HG03520 (cell line): ENCODE results near the gene ITGA6.

Source experiments
- ATAC-seq: cut with Tn5 transposase; IDR thresholded peaks from one replicate; pipeline ENCODE4 v1.9.1; 2021; ENCODE audit warnings: mild to moderate bottlenecking, moderate library complexity; ENCODE audit not compliant: unreplicated experiment

The ITGA6 gene

DNA sequence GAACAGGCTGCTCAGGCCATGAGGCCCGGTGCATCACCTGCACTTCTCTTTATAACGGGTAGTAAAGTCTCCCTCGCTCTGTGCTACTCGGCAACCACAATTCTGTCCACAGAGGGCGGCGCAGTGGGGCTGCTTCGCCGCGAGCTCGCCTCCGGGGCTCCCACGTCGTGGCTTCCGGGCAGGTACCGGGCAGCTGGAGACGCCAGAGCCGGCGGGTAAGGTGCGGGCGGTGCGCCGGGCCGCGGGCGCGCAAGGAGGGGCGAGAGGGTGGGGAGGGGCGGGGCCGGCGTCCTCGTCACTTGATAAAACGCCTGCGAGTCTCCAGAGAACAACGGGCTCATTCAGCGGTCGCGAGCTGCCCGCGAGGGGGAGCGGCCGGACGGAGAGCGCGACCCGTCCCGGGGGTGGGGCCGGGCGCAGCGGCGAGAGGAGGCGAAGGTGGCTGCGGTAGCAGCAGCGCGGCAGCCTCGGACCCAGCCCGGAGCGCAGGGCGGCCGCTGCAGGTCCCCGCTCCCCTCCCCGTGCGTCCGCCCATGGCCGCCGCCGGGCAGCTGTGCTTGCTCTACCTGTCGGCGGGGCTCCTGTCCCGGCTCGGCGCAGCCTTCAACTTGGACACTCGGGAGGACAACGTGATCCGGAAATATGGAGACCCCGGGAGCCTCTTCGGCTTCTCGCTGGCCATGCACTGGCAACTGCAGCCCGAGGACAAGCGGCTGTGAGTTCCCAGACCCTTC lies at the start of gene ITGA6:
Gene ITGA6 (plus strand): TSS at position 331 of the 734 bp plus-strand sequence.
- ATAC-seq = no peak

DNA sequence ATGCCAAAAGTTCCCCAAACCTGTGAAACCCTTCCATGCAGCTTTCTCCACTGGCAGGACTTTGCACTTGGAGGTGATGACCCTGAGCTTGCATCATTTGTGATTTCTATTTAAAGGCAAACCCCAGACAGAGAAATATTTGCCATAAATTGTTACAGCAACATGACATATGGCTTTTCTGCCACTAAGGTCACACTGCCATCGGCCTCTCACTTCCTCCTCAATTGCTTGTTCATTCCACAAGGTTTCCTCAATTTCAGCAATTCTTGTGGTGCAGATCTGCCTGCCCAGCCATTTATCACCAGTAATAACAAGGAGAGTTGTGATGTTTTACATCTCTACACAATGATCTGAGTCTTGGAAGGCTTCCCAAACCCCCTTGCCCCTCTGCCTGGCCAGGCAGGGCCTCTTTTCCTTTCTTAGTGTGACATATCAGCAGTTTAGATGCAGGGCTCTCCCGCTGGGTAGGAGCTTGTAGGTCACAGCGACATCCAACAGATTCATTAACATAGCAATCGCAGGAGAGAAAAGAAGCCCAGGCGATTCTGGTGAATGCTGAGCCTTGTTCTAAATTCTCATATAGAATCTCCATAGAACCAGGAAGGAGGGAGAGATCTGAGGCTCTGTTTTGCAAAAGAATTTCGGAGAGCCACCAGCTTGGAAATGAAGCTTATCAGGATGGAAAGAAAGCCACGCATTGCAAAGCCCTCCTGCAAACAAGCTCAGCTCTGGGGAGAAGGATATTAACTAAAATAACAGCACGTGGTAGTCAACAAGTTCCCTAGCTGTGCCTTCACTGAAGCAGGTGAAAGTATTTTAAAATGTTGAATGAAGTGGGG lies 46.7 kb upstream of the ITGA6 start:
- ATAC-seq = no peak

DNA sequence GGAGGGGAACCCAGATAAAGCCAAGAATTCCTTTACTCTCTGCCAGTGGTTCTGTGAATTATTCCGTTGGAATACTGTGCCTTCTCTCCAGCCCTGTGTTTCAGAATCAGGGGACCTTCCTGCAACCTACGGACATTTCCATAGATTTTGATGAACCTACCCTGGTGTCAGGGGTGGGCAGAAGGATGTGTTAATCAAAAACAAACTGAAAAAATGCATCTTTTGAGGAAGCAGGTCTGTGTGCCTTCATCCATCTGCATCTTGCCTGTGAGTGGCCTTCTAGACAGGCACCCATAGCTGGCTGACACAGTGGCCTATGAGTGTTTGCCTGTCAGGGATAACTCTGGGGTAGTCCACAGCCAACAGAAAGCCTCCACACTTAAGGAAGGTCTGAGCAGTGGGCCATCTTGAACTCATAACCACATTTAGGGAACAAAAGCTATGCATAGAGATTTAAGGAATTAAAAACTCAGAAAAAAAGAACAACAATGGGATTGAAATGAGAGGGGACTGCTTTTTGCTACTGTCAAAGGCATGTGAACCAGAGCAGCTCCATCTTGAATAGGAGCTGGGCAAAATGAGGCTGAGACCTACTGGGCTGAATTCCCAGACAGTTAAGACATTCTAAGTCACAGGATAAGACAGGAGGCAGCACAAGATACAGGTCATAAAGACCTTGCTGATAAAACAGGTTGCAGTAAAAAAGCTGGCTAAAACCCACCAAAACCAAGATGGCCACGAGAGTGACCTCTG lies 45.9 kb upstream of the ITGA6 start:
- no peak for ATAC-seq

DNA sequence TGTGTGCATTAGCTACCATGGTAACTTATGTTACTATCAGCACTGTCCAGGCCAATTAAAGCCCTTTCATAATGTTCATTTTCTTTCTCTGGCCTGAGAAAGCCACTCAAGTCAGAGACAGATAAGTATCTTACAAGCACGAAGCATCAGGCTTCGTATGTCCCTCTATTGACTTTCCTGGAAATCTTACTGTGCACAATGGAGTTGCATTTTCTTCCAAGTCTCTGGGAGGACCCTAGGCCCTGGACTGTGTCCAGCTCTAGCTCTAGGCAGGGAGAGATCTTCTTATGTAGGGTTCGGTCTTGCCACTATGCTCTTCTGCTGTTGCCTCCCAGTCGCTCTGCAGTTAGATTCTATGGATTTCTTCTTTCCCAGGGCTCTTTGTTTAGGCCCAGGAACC lies 40.0 kb upstream of the ITGA6 start:
- ATAC-seq = no peak

DNA sequence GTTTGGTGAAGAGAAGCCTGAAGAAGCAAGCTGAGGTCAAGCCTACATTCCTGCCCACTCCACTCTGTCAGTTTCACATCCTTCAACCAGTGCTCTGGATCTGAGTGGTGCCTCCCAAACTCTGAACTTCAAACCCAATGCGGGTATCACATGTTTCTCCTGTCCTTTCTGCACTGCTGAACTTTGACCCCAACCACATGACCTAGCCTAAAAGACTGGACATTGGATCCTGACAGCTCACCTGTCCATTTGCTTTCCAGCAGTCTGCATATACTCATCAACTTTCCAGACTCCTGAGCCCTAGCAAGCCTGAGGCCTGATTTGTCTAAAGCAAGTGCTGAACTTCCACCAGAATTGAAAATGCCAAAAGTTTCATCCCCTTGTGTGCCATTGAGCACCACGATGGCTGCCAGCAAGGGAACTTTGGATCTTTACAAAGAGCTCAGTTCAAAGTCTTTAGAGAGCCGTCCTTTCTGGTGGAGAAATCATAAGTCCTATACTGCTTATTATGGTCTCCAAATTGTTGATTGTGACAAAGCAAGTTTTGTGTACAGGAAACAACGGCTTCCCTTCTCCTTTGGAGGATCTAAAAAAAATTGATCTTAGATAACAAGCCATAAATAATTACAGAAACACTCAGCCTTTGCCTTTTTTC lies 37.6 kb upstream of the ITGA6 start:
- no peak for ATAC-seq

DNA sequence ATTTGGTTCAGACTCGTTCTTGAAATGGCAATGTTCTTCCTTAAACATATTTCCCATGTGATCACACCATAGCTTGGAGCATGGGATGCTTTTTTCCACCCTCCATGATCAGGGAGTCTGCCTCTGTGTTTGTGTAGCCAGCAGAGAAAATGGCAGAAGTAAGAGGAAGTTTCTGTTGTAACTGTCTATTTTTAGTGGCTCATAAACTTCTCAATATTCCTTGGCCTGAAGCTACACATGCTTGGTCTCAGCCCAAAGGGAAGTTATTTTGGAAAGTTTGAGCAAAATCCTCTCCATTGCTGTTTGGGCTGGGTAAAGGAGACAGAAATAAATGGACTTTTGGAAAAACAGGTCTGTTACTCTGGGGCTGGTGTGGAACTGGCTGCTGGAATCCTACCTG lies 33.4 kb upstream of the ITGA6 start:
- no peak for ATAC-seq

DNA sequence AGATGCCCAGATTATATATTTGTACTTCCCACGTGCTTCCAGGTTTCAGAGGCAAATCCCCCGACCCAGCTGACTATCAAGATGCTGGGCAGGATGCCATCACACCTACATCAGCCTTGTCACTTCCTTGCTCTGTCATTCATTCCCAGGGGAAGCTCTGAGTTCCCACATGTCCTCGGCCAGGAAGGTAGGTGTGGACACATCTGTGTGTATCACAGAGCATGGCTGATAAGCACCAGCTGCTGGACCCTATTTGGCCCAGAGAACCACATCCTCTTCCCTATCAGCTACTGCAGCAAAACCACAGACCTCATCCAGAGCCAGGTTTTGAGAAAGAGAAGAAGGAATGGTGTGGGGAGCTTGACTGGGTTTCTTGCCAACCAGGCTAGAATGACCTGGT lies 31.9 kb upstream of the ITGA6 start:
- no peak for ATAC-seq

DNA sequence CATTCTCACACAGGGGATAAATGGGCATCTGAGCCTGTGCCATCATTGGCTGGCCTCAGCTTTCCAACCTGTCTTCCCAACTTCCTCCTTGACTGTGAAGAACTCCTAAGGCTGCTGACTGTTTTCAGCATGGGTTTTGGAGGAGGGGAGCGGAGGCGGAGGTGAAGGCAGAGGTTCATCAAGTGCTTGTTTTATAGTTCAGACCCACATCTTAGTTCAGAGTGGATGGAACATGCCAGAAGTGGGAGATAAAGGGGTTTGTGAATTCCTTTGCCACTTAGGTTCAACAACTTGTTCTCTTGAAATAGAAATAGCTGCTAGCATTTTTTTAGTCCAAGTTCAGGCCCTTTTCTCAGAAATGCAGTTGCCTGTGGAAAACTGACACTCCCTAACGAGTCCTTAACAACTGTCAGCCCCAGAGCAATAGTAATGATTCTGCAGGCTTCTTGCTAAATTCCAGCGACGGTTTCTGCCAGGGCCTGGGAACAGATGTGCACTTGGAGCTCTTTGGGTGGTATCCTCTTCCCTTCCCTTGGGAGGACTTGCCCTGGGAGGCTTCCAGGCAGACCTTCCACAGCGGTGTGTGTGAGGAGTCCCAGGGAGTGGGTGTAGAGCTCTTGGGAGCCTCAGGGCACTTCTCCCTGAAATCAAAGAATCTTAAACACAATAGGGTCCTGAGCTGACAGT lies 30.1 kb upstream of the ITGA6 start:
- no peak for ATAC-seq

DNA sequence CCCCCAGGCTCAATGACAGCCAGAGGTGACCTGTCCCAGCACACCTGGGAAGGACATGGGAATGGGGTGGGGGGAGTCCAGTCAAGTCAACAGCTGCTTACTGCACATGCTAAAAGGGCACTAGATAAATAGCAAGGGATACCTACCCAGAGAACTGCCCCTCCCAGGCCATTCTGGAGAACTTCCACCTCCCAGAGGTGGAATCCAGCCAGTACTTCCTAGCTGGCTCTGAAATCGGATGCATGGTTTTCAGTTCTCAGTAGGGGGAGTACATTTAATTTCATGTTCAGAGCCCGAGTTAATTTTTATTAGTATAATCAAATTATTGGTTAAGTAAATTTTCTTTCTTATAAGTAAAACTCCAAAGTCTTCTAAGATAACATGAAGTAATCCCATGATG lies 28.9 kb upstream of the ITGA6 start:
- no peak for ATAC-seq

DNA sequence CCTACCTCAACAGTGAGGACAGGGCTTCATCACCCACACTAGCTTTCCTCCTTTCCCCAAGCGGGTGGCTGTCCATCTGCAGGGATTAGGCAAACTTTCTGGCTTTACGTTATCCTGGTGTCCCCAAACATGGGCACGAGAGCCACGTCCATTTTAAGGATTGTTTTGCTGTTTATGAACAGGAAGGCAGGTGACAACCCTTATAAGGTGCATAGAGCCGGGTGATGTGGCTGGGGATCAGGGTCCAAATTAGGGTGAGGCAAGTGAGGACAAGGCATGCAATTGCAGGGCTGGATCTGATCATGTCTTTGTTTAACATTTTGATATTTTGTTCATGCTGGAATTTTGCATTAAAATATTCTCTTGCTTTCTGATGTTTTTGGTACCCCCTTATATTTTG lies 27.6 kb upstream of the ITGA6 start:
- no peak for ATAC-seq

DNA sequence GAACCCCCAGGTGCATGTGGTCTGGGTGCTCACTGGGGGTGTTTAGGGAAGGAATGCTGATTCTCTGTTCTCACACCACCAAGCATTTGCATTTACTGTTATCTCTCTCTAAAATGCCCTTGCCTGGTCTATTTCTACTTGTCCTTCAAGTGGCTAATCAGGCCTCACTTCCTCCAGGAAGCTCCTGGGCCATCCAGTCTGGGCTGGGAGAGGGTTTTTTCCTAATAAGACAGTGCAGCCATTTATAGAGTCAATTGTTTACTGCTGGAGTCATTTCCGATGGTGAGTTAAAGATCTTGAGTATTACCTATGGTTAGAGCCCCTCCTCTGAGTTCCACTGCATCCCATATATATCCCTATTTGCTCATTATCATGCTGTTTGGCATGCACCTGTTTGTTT lies 25.2 kb upstream of the ITGA6 start:
- ATAC-seq = no peak

DNA sequence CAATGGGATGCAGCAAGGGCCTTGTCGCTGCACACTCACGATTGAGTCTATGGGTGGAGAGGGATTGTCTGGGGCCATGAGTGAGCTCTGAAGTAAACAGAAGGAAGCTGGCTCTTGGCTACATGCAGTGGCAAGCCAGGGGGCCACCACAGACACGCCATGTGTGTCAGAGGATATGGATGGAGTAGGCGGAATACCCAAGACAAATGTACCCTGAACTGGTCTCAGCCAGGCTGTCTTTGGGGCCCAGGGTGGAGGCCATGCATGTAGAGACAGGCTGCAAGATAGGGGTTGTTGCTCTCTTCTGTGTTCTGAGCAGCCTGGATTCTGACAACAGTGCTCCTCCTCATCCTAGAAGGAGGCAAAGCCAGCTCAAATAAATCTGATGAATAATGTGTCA lies 24.0 kb upstream of the ITGA6 start:
- no peak for ATAC-seq

DNA sequence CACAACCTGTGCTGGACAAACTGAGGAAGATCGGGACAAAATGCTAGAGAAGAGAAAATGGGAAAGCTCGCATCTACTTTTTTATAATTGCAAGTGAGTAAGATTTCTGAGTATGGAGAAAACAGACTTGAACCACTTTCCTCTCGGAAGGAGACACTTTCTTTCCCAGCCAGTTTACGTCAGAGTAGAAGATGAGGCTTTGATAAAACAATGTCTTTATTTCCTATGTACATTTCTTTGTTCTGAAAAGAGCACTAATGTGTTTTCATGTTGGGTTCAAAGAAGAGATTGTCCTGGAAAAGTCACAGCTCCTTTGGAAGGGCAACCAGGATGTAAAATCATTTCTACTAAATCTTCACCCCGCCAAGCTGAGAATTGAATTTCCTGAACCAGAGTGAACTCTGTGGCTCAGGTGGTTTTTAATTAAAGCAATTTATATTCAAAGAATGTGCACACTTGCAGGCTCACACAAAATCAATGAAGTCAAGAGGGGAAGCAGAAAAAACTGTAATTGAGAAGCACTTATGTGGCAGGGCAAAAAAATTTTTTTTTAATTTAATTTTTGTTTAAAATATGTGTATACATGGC lies 23.4 kb upstream of the ITGA6 start:
- ATAC-seq = no peak

DNA sequence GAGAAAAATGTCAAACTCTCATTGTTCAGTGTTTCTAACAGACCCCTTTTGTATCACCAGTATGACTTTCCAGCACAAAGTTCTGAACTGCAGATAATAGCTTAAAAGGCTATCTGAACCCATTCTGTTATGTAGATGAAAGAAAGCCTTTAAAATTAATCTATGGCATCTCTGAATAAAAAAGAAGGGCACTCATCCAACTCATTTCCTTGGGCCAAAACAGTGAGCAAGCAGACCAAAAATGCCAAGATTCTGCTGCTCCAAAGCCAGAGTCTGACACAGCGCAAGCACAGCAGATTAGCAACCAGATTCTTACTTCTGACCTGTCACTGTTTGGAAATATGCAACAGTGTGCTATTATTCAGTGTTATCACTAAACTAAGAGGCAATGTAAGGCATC lies 22.6 kb upstream of the ITGA6 start:
- ATAC-seq = no peak

DNA sequence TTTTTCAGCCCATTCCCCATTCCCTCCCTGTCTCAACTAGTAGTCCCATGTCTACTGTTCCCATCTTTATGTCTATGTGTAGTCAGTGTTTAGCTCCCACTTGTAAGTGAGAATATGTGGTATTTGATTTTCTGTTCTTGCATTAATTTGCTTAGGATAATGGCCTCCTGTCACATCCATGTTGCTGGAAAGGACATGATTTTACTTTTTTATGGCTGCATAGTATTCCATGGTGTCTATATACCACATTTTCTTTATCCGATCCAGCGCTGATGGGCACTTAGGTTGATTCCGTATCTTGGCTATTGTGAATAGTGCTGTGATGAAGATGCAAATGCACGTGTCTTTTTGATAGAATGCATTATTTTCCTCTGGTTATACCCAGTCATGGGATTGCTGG lies 21.7 kb upstream of the ITGA6 start:
- no peak for ATAC-seq

DNA sequence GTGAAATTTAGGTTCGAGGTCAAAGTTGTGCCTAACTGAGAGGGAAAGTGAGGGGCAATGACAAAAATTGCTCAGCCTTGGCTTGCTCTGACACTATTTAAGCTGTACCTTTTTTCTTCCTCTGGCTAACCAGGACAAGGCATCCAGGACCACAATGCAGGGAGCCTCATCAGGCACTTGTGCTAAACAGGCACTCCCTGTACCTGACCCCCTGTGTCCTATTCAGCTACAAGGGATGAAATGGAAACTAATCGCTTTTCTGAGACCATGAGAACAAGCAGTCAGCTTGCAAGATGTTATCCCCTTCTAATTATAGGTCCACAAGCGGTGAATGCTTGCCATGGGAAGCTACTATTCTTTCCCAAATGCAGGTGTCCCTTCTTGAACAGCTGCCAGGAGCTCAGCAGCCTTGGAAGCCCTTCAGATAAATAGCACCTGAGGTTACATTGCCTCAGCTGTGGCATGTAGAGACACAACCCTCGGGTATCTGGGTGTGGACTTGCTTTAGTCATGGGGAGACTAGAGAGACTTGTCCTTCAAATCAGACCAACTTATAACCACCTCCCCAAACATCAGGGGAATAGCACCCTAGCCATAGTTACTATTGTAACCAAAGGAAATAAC lies 19.1 kb upstream of the ITGA6 start:
- no peak for ATAC-seq

DNA sequence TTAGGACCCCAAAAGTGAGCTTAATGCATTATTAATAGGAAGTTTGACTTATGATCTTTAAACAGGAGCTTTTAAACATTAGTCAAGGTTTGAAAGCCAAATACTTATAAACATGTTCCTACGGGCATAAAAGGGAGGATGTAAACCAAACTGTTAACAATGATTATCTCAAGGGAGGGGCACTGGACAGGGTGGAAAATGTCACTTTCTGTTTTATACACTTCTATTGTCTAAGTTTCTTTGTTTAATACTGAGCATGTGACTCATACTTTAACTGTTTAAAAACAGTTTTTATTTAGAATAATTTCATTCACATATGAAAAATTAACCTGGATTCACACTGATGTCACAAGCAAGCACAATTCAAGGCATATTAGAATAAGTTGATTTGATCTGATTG lies 18.3 kb upstream of the ITGA6 start:
- ATAC-seq = no peak

DNA sequence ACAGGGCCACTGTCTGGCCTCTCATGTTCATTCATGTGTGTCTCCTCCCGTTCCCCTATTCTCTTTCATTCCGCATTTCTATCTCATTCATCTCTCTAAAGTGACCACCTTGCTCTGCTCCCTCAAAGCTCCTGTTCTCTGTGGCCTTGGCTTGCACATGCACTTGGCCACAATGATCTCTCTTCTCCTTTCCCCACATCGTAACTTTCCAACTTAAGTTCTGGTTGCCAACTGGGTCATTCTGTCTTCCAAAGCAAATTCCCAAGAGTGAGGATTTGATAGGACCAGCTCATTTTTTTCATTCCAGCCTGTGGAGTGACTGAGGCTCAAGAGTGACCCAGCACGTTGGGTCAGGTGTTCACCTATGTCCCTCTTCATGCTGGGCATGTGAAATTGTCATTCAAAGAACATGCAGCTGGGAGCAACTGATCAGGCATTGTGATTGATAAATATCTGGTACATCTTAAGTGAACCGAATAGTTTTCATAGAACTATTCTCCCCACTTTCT lies 14.3 kb upstream of the ITGA6 start:
- no peak for ATAC-seq

DNA sequence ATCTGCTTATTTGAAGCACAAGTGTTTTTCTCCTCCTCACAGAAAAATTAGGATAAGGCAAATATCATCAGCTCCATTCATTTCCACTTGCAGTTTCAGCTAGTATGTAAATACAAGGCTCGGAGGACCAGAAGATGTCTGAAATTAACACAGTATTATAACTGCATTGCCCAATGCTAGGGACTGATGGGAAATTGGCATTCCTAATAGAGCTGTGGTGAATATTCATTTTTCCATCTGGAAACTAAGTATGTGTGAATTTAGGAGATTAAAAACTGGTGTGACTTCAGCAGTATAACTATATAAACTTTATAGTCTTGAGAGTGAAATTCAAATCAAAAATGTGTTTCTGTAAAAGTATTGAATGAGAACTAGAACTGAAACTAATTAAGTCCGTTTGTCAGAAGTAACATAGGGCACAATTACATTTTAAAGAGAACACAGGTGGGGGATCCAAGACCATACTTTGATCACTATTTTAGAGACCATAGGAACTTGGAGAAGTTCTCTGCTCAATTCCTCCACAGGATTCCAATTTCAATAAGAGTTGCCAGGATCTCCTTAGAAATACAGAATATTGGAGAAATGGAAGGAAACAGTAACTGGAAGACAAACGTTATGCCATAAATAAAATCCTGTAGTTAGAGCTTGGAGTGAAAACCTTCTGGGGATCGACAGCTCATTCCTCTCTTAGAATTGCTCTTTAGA lies 12.1 kb upstream of the ITGA6 start:
- ATAC-seq = no peak
